Ovary (tissue), 9 donors: ENCODE data around the gene SAA4. TPM values are rescaled to one million over a fixed set of nuclear protein-coding genes. Genes with fewer than 3 reads are reported as not detected.

ENCODE experiments used
- DNase-seq, 5 donors: peaks; one replicate each; pipeline ENCODE4 v3.0.0-alpha.2; 2019 to 2020
- H3K27ac ChIP-seq, 2 donors: fragments of 200-600 bp; one replicate each; pipeline versions ENCODE4 v1.5.1 to v1.8.0; 2019 to 2022
- H3K27me3 ChIP-seq: fragments of 200-600 bp; one replicate; pipeline ENCODE4 v1.8.0; 2022
- H3K36me3 ChIP-seq: fragments of 200-600 bp; sonication (generic); one replicate; pipeline ENCODE4 v1.5.1; 2019
- H3K4me1 ChIP-seq: one replicate; pipeline ENCODE4 v1.8.1; 2013; ENCODE audit warnings: mild to moderate bottlenecking, moderate library complexity; ENCODE audit not compliant: insufficient read depth
- H3K4me3 ChIP-seq: fragments of 200-600 bp; sonication (generic); one replicate; pipeline ENCODE4 v1.5.1; 2017
- H3K9me3 ChIP-seq, 2 donors: fragments of 200-600 bp in 1 of 2; sonication (generic) in 1 of 2; one replicate each; pipeline versions ENCODE4 v1.5.1 to v1.8.1; 2013 to 2019; ENCODE audit warnings: mild to moderate bottlenecking in 1 of 2, moderate library complexity in 1 of 2
- CTCF ChIP-seq, 3 donors: fragments of 450-650 bp in 2 of 3; fragments of 200-600 bp in 1 of 3; IDR thresholded peaks; one replicate each; pipeline versions ENCODE4 v1.5.1 to v1.8.0; 2016 to 2022; ENCODE audit warnings: antibody characterized with exemption in 3 of 3, mild to moderate bottlenecking in 1 of 3
- EP300 ChIP-seq: sonication (generic); formaldehyde crosslinking; IDR thresholded peaks from one replicate; pipeline ENCODE4 v1.6.1; 2017; ENCODE audit warnings: antibody characterized with exemption
- POLR2A ChIP-seq: fragments of 450-650 bp; IDR thresholded peaks from one replicate; pipeline ENCODE4 v1.6.1; 2017; ENCODE audit warnings: antibody characterized with exemption, mild to moderate bottlenecking, moderate library complexity
- WGBS, 3 donors: extraction: QIAGEN DNeasy Blood & Tissue Kit in 1 of 3; methylation state at CpG; one replicate each; pipeline versions ENCODE4 v1.1.5 to v1.1.7; 2013 to 2017; 5-methylcytosine and 5-hydroxymethylcytosine counted together
- intact Hi-C, 4 donors: fragments of 100-400 bp; cut with DNase I; formaldehyde crosslinking; loops; one replicate each; pipeline versions ENCODE4 v1.11.0 to v1.15.1; 2022 to 2023
- polyA plus RNA-seq, 2 donors: library from polyadenylated mRNA; stranded (reverse); fragments of 200-250 nt in 1 of 2; fragments of 350-450 nt in 1 of 2; fragmentation: Illumina TruSeq in 1 of 2; extraction: RNeasy Lipid Tissue Mini Kit (QIAGEN cat#74804) in 1 of 2; gene quantifications; one replicate each; pipeline ENCODE4 v1.2.3, GENCODE V29; 2013 to 2014
- total RNA-seq, 7 donors: library from RNA; depleted of rRNA in 2 of 7; stranded (reverse); fragments of >200 nt in 2 of 7; fragmentation: NEBNext Ultra II Directional in 3 of 7; extraction: Animal tissue kit (Norgen Biotek cat#: 25700) in 3 of 7; gene quantifications; one replicate each; pipeline versions ENCODE4 v1.1.0 to v1.2.4, GENCODE V29; 2016 to 2023
- donor health status: DM: no; HTN: no; CAD: no; lungs with moderate emphysema.
- donor health status: DM: no; HTN: no; CAD: no.
- donor health status: Bipolar disorder and iron deficiency.
- donor health status: DM: yes; HTN: yes; CAD: no.
- donor health status: DM: no; HTN: no; CAD: no.
- donor health status: DM: yes; HTN: yes; CAD: no.

Gene SAA4
- total and polyA plus RNA-seq, 9 donors = 0.57 TPM; not detected in 8

GRCh38 chr11:18233912-18234311 lies 2.7 kb downstream of the SAA4 start:
- DNase-seq = no peak
- 87 to 91% (median 89%) methylated on average over 4 of the region's 4 CpGs for WGBS, 3 donors
- H3K4me3 ChIP-seq = no peak overlapping the region
- H3K27me3 ChIP-seq = no peaks in the 10 kb centered on the region
- H3K9me3 ChIP-seq = no peaks in the 10 kb centered on the region
- no peak for TF ChIP-seq POLR2A
- no peak for TF ChIP-seq EP300
- no peak for TF ChIP-seq CTCF (IDR thresholded peaks at IDR 0.05)
- H3K4me1 ChIP-seq = no peaks in the 10 kb centered on the region
- H3K36me3 ChIP-seq = no peaks in the 10 kb centered on the region
- no peak overlapping the region for H3K27ac ChIP-seq
- intact Hi-C loops = no loop called here

- 80 to 90% (median 84%) methylated on average over 2 of the region's 2 CpGs for WGBS, 3 donors
- Histone ChIP-seq H3K4me3 (no peak overlapping the region), H3K9me3 (no peaks in the 10 kb centered on the region), H3K27ac (no peak overlapping the region), H3K27me3 (no peaks in the 10 kb centered on the region), H3K36me3 (no peaks in the 10 kb centered on the region), H3K4me1 (no peaks in the 10 kb centered on the region)
- DNase-seq = no peak
- intact Hi-C loops = no loop called here
- no peak for TF ChIP-seq EP300
- TF ChIP-seq POLR2A = no peak
- no peak for TF ChIP-seq CTCF (IDR thresholded peaks at IDR 0.05)
These were observed 5.7 kb downstream of the SAA4 start for GRCh38 chr11:18230859-18231258.

GRCh38 chr11:18229501-18229900 lies 7.1 kb downstream of the SAA4 start:
- H3K4me3 ChIP-seq = no peak overlapping the region
- H3K27me3 ChIP-seq = no peaks in the 10 kb centered on the region
- H3K27ac ChIP-seq = no peak overlapping the region
- TF ChIP-seq EP300 = no peak
- no peak for TF ChIP-seq CTCF (IDR thresholded peaks at IDR 0.05)
- no peak for TF ChIP-seq POLR2A
- DNase-seq = no peak
- no peaks in the 10 kb centered on the region for H3K9me3 ChIP-seq
- H3K36me3 ChIP-seq = no peaks in the 10 kb centered on the region
- intact Hi-C loops = no loop called here
- H3K4me1 ChIP-seq = no peaks in the 10 kb centered on the region
- WGBS, 3 donors = 77 to 80% (median 78%) methylated on average over 3 of the region's 3 CpGs

GRCh38 chr11:18225913-18226312 lies 10.7 kb downstream of the SAA4 start:
- H3K9me3 ChIP-seq = no peaks in the 10 kb centered on the region
- H3K36me3 ChIP-seq = no peaks in the 10 kb centered on the region
- H3K27ac ChIP-seq = no peak overlapping the region
- H3K27me3 ChIP-seq = no peaks in the 10 kb centered on the region
- no peak overlapping the region for H3K4me3 ChIP-seq
- H3K4me1 ChIP-seq = no peaks in the 10 kb centered on the region
- DNase-seq = no peak
- intact Hi-C loops = no loop called here
- 60 to 73% (median 64%) methylated on average over 2 of the region's 2 CpGs for WGBS, 3 donors
- TF ChIP-seq CTCF (IDR thresholded peaks at IDR 0.05) (no peak), EP300 (no peak), POLR2A (no peak)
